Activated gamma-delta T cell (primary cell): ENCODE measurements around the gene APOD.
"Not testable (repeated sequence)": the region's sequence is repeated elsewhere in the genome, so short reads cannot be mapped to it uniquely, and the experiment has no call there.

Experiments used
- DNase-seq: peaks from one replicate; lab custom pipeline; 2025; lab: John Stamatoyannopoulos, UW
- total RNA-seq, 2 donors: gene quantifications; one replicate each; lab custom pipeline; 2026; lab: John Stamatoyannopoulos, UW

APOD gene
- total RNA-seq: 0 reads per million in 2 donors

- no peak for DNase-seq
Measured at GRCh38 chr3:195583831-195584542, at the start of gene APOD. Gene APOD, minus strand, starts transcription at chr3:195583940. Its CDS starts 4,479 bp downstream, at chr3:195579461.

GRCh38 chr3:195633351-195633750 lies 49.6 kb upstream of the APOD start:
- not testable (repeated sequence) for DNase-seq

GRCh38 chr3:195632501-195633185 lies 48.9 kb upstream of the APOD start:
- not testable (repeated sequence) for DNase-seq

GRCh38 chr3:195632046-195632445 lies 48.3 kb upstream of the APOD start:
- DNase-seq: not testable (repeated sequence)

GRCh38 chr3:195630938-195631495 lies 47.3 kb upstream of the APOD start:
- DNase-seq: not testable (repeated sequence)

- DNase-seq: not testable (repeated sequence)
Measured at GRCh38 chr3:195630086-195630917, 46.6 kb upstream of the APOD start.

GRCh38 chr3:195629682-195630081 lies 45.9 kb upstream of the APOD start:
- DNase-seq: not testable (repeated sequence)

GRCh38 chr3:195628386-195628920 lies 44.7 kb upstream of the APOD start:
- DNase-seq: not testable (repeated sequence)

GRCh38 chr3:195627515-195628385 lies 44.0 kb upstream of the APOD start:
- not testable (repeated sequence) for DNase-seq

- not testable (repeated sequence) for DNase-seq
Measured at GRCh38 chr3:195624603-195625560, 41.1 kb upstream of the APOD start.

GRCh38 chr3:195624171-195624570 lies 40.4 kb upstream of the APOD start:
- not testable (repeated sequence) for DNase-seq

- DNase-seq: not testable (repeated sequence)
Measured at GRCh38 chr3:195623217-195623965, 39.7 kb upstream of the APOD start.

- DNase-seq: not testable (repeated sequence)
Measured at GRCh38 chr3:195622523-195623170, 38.9 kb upstream of the APOD start.

- not testable (repeated sequence) for DNase-seq
Measured at GRCh38 chr3:195622012-195622411, 38.3 kb upstream of the APOD start.

- DNase-seq: not testable (repeated sequence)
Measured at GRCh38 chr3:195621095-195621494, 37.4 kb upstream of the APOD start.

GRCh38 chr3:195620476-195620875 lies 36.7 kb upstream of the APOD start:
- DNase-seq: not testable (repeated sequence)

- DNase-seq: not testable (repeated sequence)
Measured at GRCh38 chr3:195619591-195620369, 36.0 kb upstream of the APOD start.
